Posterior vena cava (tissue), 2 donors: ENCODE measurements around the gene CYB5R3. TPM values are rescaled to one million over a fixed set of nuclear protein-coding genes. Genes with fewer than 3 reads are reported as not detected.
"Not testable (repeated sequence)": the region's sequence is repeated elsewhere in the genome, so short reads cannot be mapped to it uniquely, and the experiment has no call there.

Experiments
- DNase-seq: peaks from one replicate; pipeline ENCODE4 v3.0.0-alpha.2; 2020; ENCODE audit warnings: low spot score
- intact Hi-C, 2 donors: fragments of 100-400 bp; cut with DNase I; formaldehyde crosslinking; loops; one replicate each; pipeline versions ENCODE4 v1.14.1 to v1.14.2; 2022 to 2023
- total RNA-seq, 2 donors: library from RNA; stranded (reverse); fragmentation: NEBNext Ultra II Directional; extraction: Animal tissue kit (Norgen Biotek cat#: 25700); gene quantifications; one replicate each; pipeline ENCODE4 v1.2.1, GENCODE V29; 2021
- donor health status: DM: yes; HTN: yes; CAD: no.
- donor health status: DM: yes; HTN: yes; CAD: no.

The CYB5R3 gene
- total RNA-seq, 2 donors from 2014 or later: 443 to 468 TPM

GRCh38 chr22:42630901-42631602 is 18.1 kb downstream of the CYB5R3 start:
- no peak for DNase-seq
- intact Hi-C loops: no loop called here

DNA sequence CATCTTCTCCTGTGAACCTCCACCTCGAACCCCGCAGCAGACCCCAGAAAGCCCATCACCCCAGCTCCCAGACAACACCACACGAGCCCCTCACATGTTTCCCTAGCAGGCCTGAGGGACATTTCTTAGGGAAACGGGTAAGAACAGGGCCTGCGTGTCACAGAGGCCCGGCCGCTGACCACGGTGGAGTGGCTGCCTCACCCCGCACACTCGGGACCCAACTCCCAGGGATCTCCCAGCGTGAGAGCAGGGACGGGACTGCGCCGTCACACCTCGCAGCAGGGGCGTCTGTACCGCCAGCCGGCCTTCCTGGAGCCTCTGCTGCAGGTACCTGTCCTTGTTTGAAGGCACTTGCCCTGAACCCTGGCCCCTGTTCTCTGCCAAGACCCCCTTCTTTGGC is 19.0 kb downstream of the CYB5R3 start:
- DNase-seq: no peak
- intact Hi-C loops: no loop called here

DNA sequence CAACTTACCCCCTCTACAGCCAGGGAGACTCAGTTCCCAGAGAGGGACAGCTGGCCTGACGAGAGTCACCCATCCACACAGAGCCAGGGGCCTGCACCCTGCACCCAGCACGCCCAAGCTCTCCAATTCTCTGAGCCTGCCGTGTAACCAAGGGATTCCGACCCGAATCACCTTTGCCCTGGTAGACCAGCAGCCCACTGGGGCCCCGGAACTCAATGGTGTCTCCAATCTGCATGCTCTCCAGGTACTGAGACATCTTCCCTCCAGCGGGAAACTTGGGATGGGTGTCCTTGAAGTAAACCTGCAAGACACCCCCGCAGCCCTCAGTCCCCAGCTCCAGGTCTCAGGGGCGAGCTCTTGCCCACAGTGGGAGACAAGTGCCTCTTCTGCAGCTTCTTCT is 21.2 kb downstream of the CYB5R3 start:
- DNase-seq: no peak
- intact Hi-C loops: no loop called here

DNA sequence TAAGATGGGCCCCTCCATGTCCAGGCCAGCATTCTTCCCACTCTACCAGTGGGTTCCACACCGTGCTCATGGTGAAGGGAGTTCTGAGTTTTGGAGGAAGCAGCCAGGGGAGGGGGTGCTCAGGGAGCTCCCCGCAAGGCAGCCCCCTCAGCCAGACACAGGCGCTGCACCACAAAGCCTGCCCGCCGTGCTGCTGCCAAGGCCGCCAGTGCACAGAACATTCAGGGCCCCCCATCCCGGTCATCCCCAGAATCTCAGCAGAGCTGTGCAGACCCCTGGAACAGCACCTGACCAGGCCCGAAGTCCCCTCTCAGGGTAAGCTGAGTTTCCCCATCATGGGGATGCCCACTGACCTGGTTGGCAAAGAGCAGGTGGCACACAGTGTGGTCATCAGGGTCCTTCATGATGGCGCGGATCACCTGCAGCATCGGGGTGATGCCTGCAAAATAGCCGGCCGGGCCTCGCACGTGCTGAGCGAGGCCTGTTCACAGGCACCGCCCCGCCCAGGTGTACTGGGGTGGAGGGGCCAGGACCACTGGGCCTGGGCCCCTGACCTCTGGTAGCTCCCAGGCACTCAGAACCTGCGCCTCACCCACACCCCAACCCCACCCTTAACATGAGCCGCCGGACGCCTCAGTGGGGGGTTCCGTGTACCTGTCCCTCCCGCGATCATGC is 22.1 kb downstream of the CYB5R3 start:
- intact Hi-C loops: no loop called here
- no peak for DNase-seq

- intact Hi-C loops: no loop called here
- no peak for DNase-seq
These were observed 22.8 kb downstream of the CYB5R3 start for GRCh38 chr22:42626431-42626830.

GRCh38 chr22:42625416-42625815 is 23.8 kb downstream of the CYB5R3 start:
- intact Hi-C loops: no loop called here
- DNase-seq: no peak

DNA sequence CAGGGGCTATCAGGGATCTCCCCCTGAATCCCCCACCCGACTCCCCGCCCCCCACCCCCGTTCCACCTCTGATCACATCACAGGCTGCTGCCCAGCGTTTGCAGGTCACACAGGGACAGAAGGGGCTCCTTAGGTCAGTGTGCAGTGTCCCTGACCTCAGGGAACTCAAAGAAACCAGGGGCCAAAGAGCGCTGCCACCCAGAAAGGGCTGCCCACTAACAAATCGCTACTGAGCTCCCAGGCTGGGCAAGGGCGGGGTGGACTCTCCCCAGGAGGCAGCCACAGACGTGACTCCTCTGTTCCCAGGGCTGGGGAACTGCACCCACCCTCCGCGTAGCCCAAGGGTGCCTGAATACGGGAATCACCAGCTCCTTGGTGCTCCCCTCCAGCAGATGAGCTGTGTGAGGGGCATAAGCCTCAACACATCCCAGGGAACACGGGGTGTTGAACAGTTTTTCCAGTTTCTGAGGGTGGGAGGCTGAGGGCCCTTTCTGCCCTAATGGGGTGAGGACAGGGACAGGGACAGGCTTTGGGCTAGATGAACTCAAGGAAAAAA is 24.6 kb downstream of the CYB5R3 start:
- no peak for DNase-seq
- intact Hi-C loops: no loop called here

- no peak for DNase-seq
- intact Hi-C loops: no loop called here
These were observed 25.3 kb downstream of the CYB5R3 start for GRCh38 chr22:42623756-42624441.

DNA sequence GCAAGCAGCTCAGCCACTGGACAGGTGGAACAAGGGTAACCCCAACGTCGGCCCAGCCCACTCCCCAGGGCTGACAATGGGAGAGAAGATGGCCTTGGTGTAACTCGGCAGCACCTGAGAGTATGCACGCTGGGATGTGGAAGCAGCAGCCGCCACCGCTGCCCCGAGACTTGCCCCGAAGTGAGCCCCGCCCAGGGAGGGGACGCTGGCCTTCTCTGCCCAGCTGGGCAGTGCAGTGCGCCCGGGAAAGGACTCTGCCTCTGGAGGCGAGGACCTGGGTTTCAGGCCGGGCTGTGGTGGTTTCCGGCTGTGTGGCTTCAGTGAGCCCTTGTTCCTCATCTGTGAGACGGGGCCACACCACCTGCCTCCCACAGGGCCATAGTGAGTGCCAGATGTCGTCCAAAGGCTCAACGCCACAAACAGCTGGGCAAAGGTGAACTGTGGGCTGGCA is 25.9 kb downstream of the CYB5R3 start:
- no peak for DNase-seq
- intact Hi-C loops: no loop called here

GRCh38 chr22:42622061-42622710 is 27.0 kb downstream of the CYB5R3 start:
- intact Hi-C loops: no loop called here
- DNase-seq: no peak

DNA sequence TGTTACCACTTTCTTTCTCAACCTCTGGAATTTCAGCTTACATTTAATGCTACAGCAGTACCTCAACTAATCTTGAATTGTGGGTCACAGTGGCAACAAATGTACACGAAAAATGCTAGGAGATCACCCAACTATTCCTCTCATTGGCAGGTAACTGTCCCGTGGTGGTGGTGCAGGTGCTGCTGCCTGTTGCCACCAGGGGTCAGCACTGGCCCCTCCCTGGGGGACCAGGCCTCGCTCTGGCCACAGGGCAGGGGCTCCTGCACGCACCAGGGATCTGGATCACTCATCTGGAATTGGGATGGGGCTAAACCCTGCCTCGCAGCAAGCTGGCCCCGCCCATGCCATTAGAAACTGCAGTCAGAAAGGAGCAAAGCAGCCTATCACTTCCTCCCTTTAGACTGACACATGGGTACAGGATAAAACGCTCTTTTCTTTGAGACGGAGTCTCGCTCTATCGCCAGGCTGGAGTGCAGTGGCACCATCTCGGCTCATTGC is 27.6 kb downstream of the CYB5R3 start:
- intact Hi-C loops: no loop called here

DNA sequence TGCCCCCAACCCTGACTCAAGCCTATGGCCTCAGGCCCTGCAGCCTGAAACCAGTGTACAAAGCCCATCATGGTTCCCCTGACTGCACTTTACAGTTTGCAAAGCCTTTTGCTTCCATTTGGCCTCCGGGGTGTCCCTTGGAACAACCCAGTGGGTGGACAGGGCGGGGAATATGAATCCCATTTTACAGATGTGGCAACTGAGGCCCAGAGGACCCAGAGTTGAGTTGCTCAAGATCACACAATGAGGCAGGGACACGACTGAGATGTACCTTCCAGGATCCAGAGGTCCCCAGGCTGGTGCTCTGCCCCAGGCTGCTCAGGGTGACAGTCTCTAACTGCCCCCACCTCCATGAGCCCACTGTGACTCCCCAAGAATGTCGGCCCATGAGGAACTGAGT is 29.1 kb downstream of the CYB5R3 start:
- intact Hi-C loops: no loop called here
- no peak for DNase-seq

More for the DNA sequence above, 27.6 kb downstream of the CYB5R3 start:
- DNase-seq: peak; percentile 88

- intact Hi-C loops: no loop called here
- no peak for DNase-seq
These were observed 29.7 kb downstream of the CYB5R3 start for GRCh38 chr22:42619261-42620063.

DNA sequence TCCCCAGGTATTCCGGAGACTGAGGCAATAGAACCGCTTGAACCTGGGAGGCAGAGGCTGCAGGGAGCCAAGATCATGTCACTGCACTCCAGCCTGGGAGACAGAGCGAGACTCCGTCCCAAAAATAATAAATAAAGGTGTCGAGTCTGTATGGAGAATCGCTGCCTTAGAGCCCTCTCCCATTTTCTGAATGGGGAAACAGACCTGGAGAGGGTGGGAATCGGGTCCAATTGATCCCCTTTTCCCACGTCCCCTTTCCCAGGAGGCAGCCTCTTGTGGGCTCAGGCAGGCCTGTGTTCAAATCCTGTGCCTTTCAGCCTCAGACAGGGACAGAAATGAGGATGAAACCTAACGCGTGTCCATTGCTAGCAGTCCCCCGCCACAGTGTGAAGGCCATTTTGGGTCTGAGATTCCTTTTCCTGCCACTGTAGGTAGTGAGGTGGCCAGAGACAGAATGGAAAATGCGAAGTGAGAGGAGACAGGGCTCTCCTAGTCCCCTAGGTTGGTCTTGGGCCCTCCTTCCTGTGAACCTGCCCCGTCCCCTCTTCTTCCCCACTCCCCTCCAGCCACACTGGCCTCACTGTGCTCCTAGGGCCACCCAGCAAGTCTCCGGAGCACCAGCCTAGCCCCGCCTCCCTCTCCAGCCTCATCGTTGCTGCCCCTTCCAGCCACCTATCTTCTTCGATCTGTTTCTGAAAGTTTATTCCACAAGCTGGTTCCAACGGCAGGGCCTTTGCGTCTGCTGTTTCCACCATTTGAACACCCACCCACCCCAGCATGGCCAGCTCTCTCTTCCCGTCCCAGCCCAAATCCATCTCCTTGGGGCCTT is 31.8 kb downstream of the CYB5R3 start:
- intact Hi-C loops: no loop called here
- no peak for DNase-seq

DNA sequence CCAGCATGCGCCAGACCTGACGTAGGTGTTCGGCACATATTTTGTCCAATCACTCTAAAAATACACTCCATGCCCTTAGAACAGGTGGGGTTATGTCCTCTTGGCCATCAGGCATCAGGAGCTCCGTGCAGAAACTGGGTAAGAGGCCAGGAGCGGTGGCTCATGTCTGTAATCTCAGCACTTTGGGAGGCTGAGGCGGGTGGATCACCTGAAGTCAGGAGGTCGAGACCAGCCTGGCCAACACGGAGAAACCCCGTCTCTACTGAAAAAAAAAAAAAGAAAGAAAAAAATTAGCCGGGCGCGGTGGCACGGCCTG is 33.4 kb downstream of the CYB5R3 start:
- intact Hi-C loops, DNase-seq: not testable (repeated sequence)

DNA sequence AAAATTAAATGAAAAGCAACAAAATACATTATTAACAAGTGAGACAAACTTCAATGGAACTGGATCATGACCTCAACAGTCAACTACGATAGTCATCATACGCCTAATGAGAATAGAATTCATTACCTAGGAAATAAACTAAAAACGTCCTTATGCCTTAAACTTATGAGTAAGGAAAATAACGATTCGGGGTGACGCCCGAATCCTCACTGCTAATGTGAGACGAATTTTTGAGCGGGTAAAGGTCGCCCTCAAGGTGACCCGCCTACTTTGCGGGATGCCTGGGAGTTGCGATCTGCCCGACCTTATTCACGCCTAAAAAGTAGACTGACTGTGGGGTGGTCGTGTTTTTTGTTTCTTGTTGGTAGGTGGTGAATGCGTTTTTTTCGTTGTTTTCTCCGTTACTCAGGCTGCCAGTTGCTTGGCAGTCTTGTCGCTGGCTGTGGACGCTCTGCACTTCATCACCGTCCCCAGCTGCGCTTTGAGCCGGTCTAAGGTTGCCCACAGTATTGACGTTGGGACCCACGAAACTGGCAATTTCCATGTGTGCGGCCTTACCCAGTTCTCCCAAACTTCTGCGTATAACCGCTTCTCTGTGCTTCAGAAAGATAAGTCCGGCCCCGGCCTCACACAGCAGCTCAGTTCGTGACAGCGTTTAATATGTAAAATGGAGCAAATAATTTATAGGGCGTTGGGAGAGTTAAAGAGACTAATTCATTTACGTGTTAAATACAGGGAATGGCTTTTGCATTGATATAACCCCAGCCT is 33.9 kb downstream of the CYB5R3 start:
- peak; percentile 95 for DNase-seq
- intact Hi-C loops: no loop called here
